Glomerular endothelial cell (primary cell): ENCODE measurements around the gene PTPRU. TPM values are rescaled to one million over a fixed set of nuclear protein-coding genes. Genes with fewer than 3 reads are reported as not detected.

Experiments used
- DNase-seq: peaks from one replicate; pipeline ENCODE4 v3.0.0-alpha.2; 2011; ENCODE audit warnings: low read depth, low spot score; ENCODE audit errors: extremely low read depth
- total RNA-seq: library from RNA; depleted of rRNA; stranded (reverse); fragments of >200 nt; gene quantifications from 2 replicates; pipeline ENCODE4 v1.2.3, GENCODE V29; 2015

Gene PTPRU
- total RNA-seq, 1 donor from 2014 or later: 19.4 TPM

DNA sequence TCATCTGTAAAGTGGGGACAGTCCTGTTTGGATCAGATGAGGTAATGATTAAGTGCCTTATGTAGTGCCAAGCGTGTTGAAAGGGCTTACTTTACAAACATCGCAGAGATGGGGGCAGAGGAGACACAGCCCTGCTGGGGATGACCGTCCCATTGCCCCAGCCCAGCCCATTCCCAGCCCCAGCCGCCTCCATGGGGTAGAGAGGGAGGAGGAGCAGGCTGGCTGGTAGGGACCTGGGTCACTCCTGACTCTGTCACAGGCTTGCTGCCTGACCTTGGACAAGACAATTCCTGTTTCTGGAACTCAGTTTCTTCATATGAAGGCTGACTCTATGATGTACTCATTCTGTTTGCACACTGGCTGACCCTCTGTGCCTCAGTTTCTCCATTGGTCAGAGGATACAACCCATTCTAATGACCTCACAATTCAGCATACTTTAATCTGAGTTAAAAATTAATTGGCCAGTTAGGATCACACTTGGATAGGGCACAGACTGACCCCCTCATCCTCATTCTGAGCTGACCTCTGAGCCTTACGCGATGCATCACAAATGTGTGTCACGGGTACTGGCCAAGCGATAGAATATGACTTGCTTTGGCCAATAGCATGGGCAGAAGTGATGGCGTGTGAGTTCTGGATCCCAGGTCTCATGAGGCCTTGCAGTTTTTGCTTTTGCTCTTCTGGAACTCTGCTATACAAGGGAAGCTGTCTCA is 91.1 kb downstream of the PTPRU start:
- no peak for DNase-seq

GRCh38 chr1:29329022-29329775 is 92.9 kb downstream of the PTPRU start:
- DNase-seq: no peak

DNA sequence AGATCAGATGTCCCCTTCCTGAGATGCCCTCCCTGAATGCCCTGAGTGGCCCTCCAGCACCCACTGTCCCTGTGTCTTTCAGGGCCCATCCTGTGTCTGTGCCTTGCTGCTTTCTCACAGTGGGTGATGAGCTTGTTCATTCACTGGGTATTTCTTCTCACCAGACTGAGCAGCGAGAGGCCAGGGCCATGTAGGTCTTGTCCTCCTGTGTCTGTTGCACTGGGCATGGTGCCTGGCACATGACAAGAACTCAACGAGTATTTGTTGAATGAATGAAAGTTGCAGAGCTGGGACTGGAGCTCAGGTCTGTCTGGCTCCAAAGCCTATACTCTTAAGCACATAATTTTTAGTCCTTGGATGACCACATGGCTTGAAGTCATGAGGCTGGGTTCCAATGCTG is 93.8 kb downstream of the PTPRU start:
- no peak for DNase-seq

DNA sequence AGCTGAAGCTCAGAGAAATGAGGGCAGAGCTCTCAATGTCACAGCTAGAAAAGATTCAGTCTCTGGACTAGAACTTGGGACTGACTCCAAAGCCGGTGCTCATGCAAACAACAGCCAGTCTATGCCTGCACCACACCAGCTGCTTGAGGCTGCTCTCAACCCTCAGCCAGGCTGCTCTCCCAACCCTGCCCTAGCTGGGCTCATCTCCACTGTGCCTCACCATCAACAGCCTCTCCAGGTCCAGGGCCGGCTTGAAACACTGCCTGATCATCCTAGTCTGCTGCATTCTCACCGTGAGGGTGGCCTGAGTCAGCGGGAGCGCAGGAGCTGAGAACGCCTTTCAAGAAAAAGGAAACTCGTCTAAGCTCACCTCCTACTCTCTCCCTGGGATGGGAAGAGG is 94.5 kb downstream of the PTPRU start:
- no peak for DNase-seq

- DNase-seq: no peak
Measured at GRCh38 chr1:29331309-29331708, 95.0 kb downstream of the PTPRU start.

DNA sequence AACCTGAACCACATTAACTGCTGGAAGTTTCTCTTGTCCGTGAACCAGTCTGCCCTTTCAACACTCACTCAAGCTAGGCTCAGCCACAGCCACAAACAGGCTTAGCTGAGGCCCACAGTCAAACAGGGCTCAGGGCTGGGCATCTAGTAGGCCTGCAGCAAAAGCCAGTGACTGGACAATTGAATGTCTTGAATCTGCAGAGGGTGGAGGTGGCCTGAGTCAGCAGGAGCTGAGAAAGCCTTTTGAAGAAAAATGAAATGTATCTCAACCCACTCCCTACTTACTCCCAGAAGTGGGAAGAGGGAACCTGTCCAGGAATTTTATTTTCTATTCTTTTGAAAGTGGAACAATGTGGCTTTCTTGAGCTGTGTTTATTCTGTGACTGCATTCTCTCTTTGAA is 95.4 kb downstream of the PTPRU start:
- no peak for DNase-seq

DNA sequence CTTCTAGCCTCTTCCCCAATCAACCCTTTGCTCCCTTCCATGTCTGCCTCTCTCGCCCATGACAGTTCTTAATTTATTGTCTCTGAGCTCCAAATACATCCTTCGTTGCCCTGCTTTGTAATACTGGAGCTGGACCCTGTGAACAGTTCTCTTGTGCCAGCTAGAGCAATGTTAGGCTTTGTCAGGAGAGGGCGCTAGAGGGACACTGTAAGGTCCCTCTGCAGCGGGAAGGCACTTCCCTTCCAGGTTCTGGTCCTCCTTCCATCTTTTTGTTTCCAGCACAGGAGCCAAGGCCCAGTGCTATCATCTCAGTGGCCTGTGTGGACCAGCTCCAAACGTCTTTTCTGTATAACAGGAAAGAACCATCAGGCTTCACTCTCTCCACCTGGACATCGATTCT is 95.9 kb downstream of the PTPRU start:
- no peak for DNase-seq

GRCh38 chr1:29333008-29333407 is 96.7 kb downstream of the PTPRU start:
- no peak for DNase-seq

DNA sequence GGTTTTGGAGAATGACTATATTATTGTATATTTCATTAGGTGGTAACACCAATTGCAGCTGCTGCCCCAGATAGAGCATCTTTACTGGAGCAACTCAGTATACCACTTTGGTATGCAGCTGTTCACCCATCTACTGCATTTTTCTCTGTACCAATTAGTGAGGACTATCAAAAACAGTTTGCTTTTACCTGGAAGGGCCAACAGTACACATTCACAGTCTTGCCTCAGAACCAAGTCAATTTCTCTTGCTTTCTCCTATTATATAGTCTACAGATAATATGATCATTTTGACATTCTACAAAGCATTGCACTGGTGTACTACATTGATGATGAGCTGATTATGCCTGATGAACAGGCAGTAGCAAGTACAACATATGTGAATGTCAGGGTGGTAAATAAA is 99.3 kb downstream of the PTPRU start:
- no peak for DNase-seq

GRCh38 chr1:29338908-29339575 is 102.7 kb downstream of the PTPRU start:
- no peak for DNase-seq

DNA sequence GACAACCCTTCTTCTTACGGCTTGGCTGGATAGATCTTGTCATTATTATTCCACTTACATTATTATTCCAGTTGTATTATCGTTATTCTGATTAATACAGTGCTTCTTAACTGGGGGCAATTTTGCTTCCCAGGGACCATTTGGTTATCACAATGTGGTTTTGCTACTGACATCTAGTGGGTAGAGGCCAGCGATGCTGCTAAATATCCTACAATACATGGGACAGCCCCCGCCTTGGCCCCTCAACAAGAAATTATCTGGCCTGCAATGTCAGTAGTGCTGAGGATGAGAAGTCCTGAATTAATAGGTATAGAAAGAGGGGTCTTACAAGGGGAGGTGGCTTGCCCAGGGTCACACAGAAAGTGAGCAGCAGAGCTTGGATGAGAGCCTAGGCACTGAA is 105.6 kb downstream of the PTPRU start:
- no peak for DNase-seq

DNA sequence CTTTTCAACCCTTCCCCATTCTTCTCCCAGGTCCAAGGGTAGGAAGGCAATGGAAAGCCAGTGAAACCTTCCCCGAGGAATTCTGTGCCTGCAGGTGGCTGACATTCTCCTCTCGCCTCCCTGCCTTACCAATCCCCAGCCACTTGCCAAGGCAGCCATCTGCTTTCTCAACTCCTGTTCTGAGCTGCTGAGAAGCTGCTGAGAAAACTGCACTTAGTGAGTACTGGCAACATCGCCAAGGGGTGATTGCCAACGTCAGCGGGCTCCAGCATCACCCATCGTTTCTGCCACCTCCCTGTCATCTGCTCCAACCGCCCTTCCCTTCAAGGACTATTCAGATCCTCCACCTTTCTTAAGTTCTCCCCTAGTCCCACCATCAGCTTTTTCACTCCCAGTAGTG is 106.0 kb downstream of the PTPRU start:
- no peak for DNase-seq

GRCh38 chr1:29342983-29343382 is 106.7 kb downstream of the PTPRU start:
- no peak for DNase-seq

GRCh38 chr1:29343476-29343875 is 107.2 kb downstream of the PTPRU start:
- no peak for DNase-seq

- no peak for DNase-seq
Measured at GRCh38 chr1:29343908-29344307, 107.6 kb downstream of the PTPRU start.

- no peak for DNase-seq
Measured at GRCh38 chr1:29344336-29344735, 108.0 kb downstream of the PTPRU start.

DNA sequence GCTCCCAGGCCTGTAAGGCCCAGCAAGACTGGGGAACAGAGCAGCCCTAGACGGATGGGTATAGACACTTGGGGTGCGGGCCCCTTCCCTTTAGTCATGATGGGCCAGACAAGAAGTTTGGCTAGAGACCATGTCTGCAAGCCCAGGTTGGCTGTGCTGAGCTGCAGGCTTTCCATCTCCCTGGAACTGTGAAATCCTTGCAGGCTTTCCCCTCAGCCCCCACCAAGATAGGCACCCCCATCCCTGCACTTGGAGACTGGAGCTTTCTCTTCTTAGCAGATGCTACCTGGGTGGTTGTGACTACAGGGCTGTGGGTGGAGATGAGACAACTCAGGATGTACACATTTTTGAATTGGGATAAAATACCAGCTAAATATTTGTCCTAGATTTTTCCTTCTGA is 110.3 kb downstream of the PTPRU start:
- DNase-seq: no peak

DNA sequence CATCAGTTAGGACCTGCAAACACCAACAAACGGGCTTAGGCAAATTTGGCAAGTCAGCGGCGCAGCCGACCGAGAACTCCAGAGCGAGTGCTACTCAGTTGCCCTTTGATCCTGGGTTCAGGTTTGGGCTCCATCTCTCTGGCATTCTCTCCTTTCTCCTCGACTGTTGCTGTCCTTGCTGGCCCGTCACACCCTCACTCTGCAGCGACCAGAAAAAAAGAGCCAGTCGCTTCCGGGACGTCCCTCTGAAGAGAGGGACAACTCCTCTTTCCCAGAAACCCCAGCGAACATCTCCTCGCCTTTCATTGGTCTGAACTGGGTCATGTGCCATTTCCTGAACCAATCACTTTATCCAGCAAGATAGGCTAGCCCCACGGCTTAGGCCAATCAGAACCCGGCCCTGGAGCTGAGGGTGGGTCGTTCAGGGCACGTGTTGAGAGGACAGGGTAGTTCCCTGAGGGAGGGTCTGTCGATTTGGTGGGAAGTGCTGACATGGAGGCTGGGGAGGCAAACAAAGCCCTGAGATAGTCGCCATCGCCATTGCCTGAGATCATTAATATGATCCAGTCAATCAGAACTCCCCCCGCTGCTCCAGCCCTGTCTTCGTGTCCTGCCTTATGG is 113.7 kb downstream of the PTPRU start:
- DNase-seq: no peak

DNA sequence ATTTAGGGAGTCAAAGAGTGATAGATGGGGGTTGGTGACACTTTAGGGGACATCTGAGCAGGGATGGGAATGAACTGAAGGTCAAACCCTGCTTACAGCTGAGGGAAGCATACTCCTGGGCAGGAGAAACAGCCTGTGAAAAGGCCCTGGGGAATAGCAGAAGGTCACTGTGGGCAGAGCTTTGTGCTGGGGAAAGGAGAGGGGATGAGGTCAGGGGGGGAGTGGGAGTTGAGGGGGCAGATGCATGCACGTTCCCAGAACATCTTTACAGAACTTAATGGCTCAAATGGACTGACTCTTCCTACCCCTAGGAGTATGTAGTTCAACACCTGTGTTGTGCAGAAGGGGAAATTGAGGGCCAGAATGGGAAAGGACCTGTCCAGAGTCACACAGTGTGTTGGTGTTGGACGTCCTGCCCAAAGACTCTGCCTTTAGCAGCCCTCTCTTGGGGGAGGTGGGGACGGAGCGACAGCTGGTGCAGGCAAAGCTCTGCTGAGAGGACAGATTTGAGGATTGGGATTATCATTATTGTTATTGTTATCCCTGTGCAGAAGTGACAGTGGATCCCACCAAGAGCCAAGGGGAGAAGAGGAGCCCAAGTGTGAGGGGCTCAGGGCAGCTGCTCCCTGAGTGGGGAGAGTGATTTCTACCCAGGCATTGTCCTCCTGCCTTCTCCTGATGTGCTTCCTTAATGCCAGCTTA is 116.5 kb downstream of the PTPRU start:
- no peak for DNase-seq

GRCh38 chr1:29354511-29355098 is 118.3 kb downstream of the PTPRU start:
- DNase-seq: no peak
